Left ventricle myocardium inferior (tissue), 1 donor: ENCODE results near the gene KIAA1671. TPM values are rescaled to one million over a fixed set of nuclear protein-coding genes. Genes with fewer than 3 reads are reported as not detected.

Source experiments
- DNase-seq: peaks from one replicate; pipeline ENCODE4 v3.0.0-alpha.2; 2020
- H3K27ac ChIP-seq: fragments of 200-600 bp; replicated peaks from 2 replicates; pipeline ENCODE4 v1.8.0; 2021
- H3K27me3 ChIP-seq: fragments of 200-600 bp; 2 replicates; pipeline ENCODE4 v1.8.0; 2021; ENCODE audit warnings: low read depth
- H3K36me3 ChIP-seq: fragments of 200-600 bp; 2 replicates; pipeline ENCODE4 v1.8.0; 2021
- H3K4me1 ChIP-seq: fragments of 200-600 bp; 2 replicates; pipeline ENCODE4 v1.8.0; 2021
- H3K4me3 ChIP-seq: fragments of 200-600 bp; 2 replicates; pipeline ENCODE4 v1.8.0; 2021; ENCODE audit warnings: mild to moderate bottlenecking, moderate library complexity
- H3K9me3 ChIP-seq: fragments of 200-600 bp; replicated peaks from 2 replicates; pipeline ENCODE4 v1.8.0; 2021
- intact Hi-C: fragments of 100-400 bp; cut with micrococcal nuclease; formaldehyde crosslinking; loops from one replicate; pipeline ENCODE4 v1.11.0; 2022
- total RNA-seq: library from RNA; stranded (reverse); fragmentation: NEBNext Ultra II Directional; extraction: Animal tissue kit (Norgen Biotek cat#: 25700); gene quantifications from one replicate; pipeline ENCODE4 v1.2.1, GENCODE V29; 2021
- TF ChIP-seq, protein P1 (sequence below): fragments of 200-600 bp; IDR thresholded peaks from 2 replicates; pipeline ENCODE4 v1.8.0; 2021; ENCODE audit warnings: antibody characterized with exemption, mild to moderate bottlenecking, borderline replicate concordance
- donor health status: DM: no; HTN: yes; CAD: no; lungs with severe emphysema.

The KIAA1671 gene
- total RNA-seq, 1 donor from 2014 or later: 12.2 TPM

GRCh38 chr22:25070956-25071355, 118.4 kb downstream of the KIAA1671 start:
- H3K4me1 ChIP-seq: peaks cover 4% of the 10 kb centered on the region
- H3K27ac ChIP-seq: no peak overlapping the region
- no peaks in the 10 kb centered on the region for H3K27me3 ChIP-seq
- intact Hi-C loops: no loop called here
- DNase-seq: no peak
- no peak overlapping the region for H3K4me3 ChIP-seq
- H3K9me3 ChIP-seq: no peaks in the 10 kb centered on the region
- H3K36me3 ChIP-seq: no peaks in the 10 kb centered on the region
- TF ChIP-seq, protein P1, sequence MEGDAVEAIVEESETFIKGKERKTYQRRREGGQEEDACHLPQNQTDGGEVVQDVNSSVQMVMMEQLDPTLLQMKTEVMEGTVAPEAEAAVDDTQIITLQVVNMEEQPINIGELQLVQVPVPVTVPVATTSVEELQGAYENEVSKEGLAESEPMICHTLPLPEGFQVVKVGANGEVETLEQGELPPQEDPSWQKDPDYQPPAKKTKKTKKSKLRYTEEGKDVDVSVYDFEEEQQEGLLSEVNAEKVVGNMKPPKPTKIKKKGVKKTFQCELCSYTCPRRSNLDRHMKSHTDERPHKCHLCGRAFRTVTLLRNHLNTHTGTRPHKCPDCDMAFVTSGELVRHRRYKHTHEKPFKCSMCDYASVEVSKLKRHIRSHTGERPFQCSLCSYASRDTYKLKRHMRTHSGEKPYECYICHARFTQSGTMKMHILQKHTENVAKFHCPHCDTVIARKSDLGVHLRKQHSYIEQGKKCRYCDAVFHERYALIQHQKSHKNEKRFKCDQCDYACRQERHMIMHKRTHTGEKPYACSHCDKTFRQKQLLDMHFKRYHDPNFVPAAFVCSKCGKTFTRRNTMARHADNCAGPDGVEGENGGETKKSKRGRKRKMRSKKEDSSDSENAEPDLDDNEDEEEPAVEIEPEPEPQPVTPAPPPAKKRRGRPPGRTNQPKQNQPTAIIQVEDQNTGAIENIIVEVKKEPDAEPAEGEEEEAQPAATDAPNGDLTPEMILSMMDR: no peak

GRCh38 chr22:25071720-25072119, 119.2 kb downstream of the KIAA1671 start:
- no peak overlapping the region for H3K4me3 ChIP-seq
- intact Hi-C loops: no loop called here
- H3K27me3 ChIP-seq: no peaks in the 10 kb centered on the region
- peaks cover 4% of the 10 kb centered on the region for H3K4me1 ChIP-seq
- no peaks in the 10 kb centered on the region for H3K9me3 ChIP-seq
- TF ChIP-seq, protein P1: no peak
- no peak overlapping the region for H3K27ac ChIP-seq
- H3K36me3 ChIP-seq: no peaks in the 10 kb centered on the region
- DNase-seq: no peak

GRCh38 chr22:25072406-25072805, 119.9 kb downstream of the KIAA1671 start:
- intact Hi-C loops: no loop called here
- no peaks in the 10 kb centered on the region for H3K36me3 ChIP-seq
- peaks cover 4% of the 10 kb centered on the region for H3K4me1 ChIP-seq
- H3K4me3 ChIP-seq: no peak overlapping the region
- H3K27me3 ChIP-seq: no peaks in the 10 kb centered on the region
- TF ChIP-seq, protein P1: no peak
- no peaks in the 10 kb centered on the region for H3K9me3 ChIP-seq
- H3K27ac ChIP-seq: no peak overlapping the region
- DNase-seq: no peak

DNA sequence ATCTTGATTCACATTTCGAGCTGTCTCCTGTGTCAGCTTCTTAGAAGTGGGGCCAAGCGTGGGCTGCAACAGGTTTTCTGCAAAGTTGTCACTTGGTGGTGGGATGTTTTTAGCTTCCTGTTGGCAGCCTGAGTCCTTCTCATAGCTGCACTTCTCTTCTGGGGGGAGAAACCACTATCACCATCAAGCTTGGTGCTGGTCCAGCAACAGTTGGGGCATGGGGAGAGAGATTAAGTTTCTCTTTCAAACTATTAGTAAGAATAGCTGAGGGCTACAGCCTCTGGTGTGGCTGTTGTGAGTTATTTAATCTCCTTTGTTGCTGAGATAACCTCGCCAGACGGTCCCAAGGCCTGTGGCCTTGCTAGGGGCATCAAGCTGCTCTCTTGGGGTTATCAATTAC, 123.8 kb downstream of the KIAA1671 start:
- Histone ChIP-seq H3K36me3 (no peaks in the 10 kb centered on the region), H3K27ac (no peak overlapping the region), H3K27me3 (no peaks in the 10 kb centered on the region), H3K9me3 (no peaks in the 10 kb centered on the region), H3K4me3 (no peak overlapping the region), H3K4me1 (no peaks in the 10 kb centered on the region)
- intact Hi-C loops: no loop called here
- TF ChIP-seq, protein P1: no peak
- DNase-seq: no peak

DNA sequence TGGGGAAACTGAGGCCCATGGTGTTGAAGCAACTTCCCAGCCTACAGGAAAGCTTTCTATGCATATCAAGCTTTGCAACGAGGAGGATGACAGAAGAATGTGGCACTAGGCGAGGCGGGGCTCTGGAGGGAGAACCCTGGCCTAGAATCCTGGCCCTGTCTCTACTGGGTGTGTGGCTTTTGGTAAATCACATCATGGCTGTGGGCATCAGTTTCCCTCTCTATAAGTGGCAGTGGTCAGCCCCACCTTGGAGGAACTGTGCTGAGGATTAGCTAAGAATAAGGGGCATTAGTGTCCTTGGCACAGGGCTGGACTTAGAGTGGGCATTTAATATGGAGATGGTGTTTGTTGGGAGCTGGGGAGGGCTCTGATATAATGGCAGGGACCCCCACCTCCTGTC, 124.5 kb downstream of the KIAA1671 start:
- Histone ChIP-seq H3K4me3 (no peak overlapping the region), H3K27me3 (no peaks in the 10 kb centered on the region), H3K36me3 (no peaks in the 10 kb centered on the region), H3K27ac (no peak overlapping the region), H3K4me1 (peaks cover 1% of the 10 kb centered on the region), H3K9me3 (no peaks in the 10 kb centered on the region)
- TF ChIP-seq, protein P1: no peak
- intact Hi-C loops: no loop called here
- no peak for DNase-seq

DNA sequence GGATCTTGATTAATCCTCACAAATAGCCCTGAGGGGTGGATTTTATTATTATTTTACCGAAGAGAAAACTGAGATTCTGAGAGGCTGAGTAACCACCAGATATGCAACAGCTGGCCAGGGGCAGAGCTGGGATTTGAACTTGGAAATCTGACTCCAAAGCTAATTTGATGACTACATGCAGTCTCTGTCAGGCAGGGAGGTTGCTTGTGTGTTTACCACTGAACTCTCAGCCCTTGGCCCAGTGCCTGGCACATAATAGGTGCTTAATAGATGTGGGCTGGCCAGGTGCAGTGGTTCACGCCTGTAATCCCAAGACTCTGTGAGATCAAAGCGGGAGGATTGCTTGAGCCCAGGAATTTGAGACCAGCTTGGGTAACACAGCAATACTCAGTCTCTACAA, 125.4 kb downstream of the KIAA1671 start:
- intact Hi-C loops: no loop called here
- H3K27ac ChIP-seq: no peak overlapping the region
- TF ChIP-seq, protein P1: no peak

More for the DNA sequence above, 125.4 kb downstream of the KIAA1671 start:
- Histone ChIP-seq H3K27me3 (no peaks in the 10 kb centered on the region), H3K36me3 (no peaks in the 10 kb centered on the region), H3K9me3 (no peaks in the 10 kb centered on the region), H3K4me3 (no peak overlapping the region), H3K4me1 (peaks cover 8% of the 10 kb centered on the region)
- DNase-seq: no peak
